HepG2 (cell line): Measurements from ENCODE around the gene MCC. TPM values are rescaled to one million over a fixed set of nuclear protein-coding genes. Genes with fewer than 3 reads are reported as not detected.

Source experiments
- HNRNPLL ChIP-seq: fragments of 200-400 bp; formaldehyde crosslinking; IDR thresholded peaks from 2 replicates; pipeline ENCODE4 v1.6.1; 2017; ENCODE audit warnings: mild to moderate bottlenecking, low read depth, low read length; ENCODE audit not compliant: poor library complexity, severe bottlenecking
- MLLT10 ChIP-seq: sonication (generic); formaldehyde crosslinking; IDR thresholded peaks from 2 replicates; pipeline ENCODE4 v1.4.0; 2020; ENCODE audit warnings: missing genetic modification reagents
- NFIC ChIP-seq: IDR thresholded peaks from 2 replicates; pipeline ENCODE4 v1.6.1; 2012; ENCODE audit warnings: mild to moderate bottlenecking, low read length, inconsistent platforms
- ZMAT3 ChIP-seq: sonication (generic); formaldehyde crosslinking; conservative IDR thresholded peaks from 2 replicates; pipeline ENCODE4 v1.7.0; 2021; ENCODE audit warnings: missing genetic modification reagents
- ZNF230 ChIP-seq: sonication (generic); formaldehyde crosslinking; IDR thresholded peaks from 2 replicates; pipeline ENCODE4 v1.4.0; 2020; ENCODE audit warnings: mild to moderate bottlenecking, missing genetic modification reagents
- polyA plus RNA-seq, 8 experiments: library from polyadenylated mRNA; depleted of rRNA in 3 of 8; stranded (reverse) in 7 of 8; unstranded in 1 of 8; fragments of >200 nt; fragmentation: Illumina TruSeq in 4 of 8; extraction: Trizol in 4 of 8; gene quantifications; 2 replicates each; pipeline versions ENCODE4 v1.2.1 to v1.2.3, GENCODE V29; 2011 to 2016; ENCODE audit warnings: low read depth in 4 of 8, missing spikeins in 1 of 8, mixed read lengths in 1 of 8; ENCODE audit not compliant: insufficient read depth in 1 of 8
- total RNA-seq, 5 experiments: library from RNA; depleted of rRNA; stranded (reverse); fragments of >200 nt; fragmentation: Illumina TruSeq; extraction: Trizol; gene quantifications; 2 replicates each; pipeline ENCODE4 v1.2.3, GENCODE V29; 2016; ENCODE audit warnings: low read depth in 1 of 5
- TF ChIP-seq, protein P1 (sequence below): sonication (generic); formaldehyde crosslinking; conservative IDR thresholded peaks from 2 replicates; pipeline ENCODE4 v1.8.0; 2022; ENCODE audit warnings: mild to moderate bottlenecking, moderate library complexity, missing genetic modification reagents
- TF ChIP-seq, protein P2 (sequence below): IDR thresholded peaks from 2 replicates; pipeline ENCODE4 v1.6.1; 2016; ENCODE audit warnings: control low read depth
- TF ChIP-seq, protein P3 (sequence below): sonication (generic); formaldehyde crosslinking; IDR thresholded peaks from 2 replicates; pipeline ENCODE4 v1.4.0; 2020; ENCODE audit warnings: missing genetic modification reagents
- TF ChIP-seq, protein P4 (sequence below): IDR thresholded peaks from 2 replicates; pipeline ENCODE4 v1.6.1; 2016; ENCODE audit warnings: low read depth
- TF ChIP-seq, protein P5 (sequence below): sonication (generic); formaldehyde crosslinking; IDR thresholded peaks from 2 replicates; pipeline ENCODE4 v1.5.0; 2020; ENCODE audit warnings: mild to moderate bottlenecking, missing genetic modification reagents
- TF ChIP-seq, protein P6 (sequence below): sonication (generic); formaldehyde crosslinking; IDR thresholded peaks from 2 replicates; pipeline ENCODE4 v1.4.0; 2020; ENCODE audit warnings: mild to moderate bottlenecking, missing genetic modification reagents

Gene MCC
- total and polyA plus RNA-seq, 2 of the 13 experiments (the other 11 are each of a cell fraction or from before 2014, with no cell fraction given) = 0.55 to 2.4 TPM

DNA sequence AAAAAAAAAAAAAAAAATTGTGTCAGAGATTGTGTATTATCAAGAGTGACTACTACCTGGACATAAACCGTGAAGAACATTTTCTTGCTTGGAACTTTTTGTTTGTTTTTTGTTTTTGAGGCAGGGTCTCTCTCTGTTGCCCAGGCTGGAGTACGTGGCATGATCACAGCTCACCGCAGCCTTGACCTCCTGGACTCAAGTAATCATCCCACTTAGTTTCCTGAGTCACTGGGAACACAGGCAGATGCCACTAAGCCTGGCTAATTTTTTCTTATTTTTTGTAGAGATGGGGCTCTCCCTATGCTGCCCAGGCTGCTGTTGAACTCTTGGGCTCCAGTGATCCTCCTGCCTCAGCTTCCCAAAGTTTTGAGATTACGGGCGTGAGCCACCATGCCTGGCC lies 485.8 kb downstream of the MCC start (continued):
- TF ChIP-seq, protein P1, sequence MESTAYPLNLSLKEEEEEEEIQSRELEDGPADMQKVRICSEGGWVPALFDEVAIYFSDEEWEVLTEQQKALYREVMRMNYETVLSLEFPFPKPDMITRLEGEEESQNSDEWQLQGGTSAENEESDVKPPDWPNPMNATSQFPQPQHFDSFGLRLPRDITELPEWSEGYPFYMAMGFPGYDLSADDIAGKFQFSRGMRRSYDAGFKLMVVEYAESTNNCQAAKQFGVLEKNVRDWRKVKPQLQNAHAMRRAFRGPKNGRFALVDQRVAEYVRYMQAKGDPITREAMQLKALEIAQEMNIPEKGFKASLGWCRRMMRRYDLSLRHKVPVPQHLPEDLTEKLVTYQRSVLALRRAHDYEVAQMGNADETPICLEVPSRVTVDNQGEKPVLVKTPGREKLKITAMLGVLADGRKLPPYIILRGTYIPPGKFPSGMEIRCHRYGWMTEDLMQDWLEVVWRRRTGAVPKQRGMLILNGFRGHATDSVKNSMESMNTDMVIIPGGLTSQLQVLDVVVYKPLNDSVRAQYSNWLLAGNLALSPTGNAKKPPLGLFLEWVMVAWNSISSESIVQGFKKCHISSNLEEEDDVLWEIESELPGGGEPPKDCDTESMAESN (CRISPR knock-in tag) = no peak
- TF ChIP-seq, protein P2, sequence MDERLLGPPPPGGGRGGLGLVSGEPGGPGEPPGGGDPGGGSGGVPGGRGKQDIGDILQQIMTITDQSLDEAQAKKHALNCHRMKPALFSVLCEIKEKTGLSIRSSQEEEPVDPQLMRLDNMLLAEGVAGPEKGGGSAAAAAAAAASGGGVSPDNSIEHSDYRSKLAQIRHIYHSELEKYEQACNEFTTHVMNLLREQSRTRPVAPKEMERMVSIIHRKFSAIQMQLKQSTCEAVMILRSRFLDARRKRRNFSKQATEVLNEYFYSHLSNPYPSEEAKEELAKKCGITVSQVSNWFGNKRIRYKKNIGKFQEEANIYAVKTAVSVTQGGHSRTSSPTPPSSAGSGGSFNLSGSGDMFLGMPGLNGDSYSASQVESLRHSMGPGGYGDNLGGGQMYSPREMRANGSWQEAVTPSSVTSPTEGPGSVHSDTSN = no peak
- no peak for TF ChIP-seq MLLT10 (CRISPR knock-in tag)
- TF ChIP-seq HNRNPLL = no peak
- TF ChIP-seq NFIC = no peak; the same call in 1 of the 2 replicates
- TF ChIP-seq, protein P3, sequence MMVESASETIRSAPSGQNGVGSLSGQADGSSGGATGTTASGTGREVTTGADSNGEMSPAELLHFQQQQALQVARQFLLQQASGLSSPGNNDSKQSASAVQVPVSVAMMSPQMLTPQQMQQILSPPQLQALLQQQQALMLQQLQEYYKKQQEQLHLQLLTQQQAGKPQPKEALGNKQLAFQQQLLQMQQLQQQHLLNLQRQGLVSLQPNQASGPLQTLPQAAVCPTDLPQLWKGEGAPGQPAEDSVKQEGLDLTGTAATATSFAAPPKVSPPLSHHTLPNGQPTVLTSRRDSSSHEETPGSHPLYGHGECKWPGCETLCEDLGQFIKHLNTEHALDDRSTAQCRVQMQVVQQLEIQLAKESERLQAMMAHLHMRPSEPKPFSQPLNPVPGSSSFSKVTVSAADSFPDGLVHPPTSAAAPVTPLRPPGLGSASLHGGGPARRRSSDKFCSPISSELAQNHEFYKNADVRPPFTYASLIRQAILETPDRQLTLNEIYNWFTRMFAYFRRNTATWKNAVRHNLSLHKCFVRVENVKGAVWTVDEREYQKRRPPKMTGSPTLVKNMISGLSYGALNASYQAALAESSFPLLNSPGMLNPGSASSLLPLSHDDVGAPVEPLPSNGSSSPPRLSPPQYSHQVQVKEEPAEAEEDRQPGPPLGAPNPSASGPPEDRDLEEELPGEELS (CRISPR knock-in tag) = no peak
- TF ChIP-seq ZNF230 (CRISPR knock-in tag) = no peak
- TF ChIP-seq, protein P4, sequence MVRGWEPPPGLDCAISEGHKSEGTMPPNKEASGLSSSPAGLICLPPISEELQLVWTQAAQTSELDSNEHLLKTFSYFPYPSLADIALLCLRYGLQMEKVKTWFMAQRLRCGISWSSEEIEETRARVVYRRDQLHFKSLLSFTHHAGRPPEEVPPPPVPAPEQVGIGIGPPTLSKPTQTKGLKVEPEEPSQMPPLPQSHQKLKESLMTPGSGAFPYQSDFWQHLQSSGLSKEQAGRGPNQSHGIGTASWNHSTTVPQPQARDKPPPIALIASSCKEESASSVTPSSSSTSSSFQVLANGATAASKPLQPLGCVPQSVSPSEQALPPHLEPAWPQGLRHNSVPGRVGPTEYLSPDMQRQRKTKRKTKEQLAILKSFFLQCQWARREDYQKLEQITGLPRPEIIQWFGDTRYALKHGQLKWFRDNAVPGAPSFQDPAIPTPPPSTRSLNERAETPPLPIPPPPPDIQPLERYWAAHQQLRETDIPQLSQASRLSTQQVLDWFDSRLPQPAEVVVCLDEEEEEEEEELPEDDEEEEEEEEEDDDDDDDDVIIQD (CRISPR knock-in tag) = 0 out of 2 replicates have a peak, but pooled peaks have one; percentile 23
- TF ChIP-seq, protein P5, sequence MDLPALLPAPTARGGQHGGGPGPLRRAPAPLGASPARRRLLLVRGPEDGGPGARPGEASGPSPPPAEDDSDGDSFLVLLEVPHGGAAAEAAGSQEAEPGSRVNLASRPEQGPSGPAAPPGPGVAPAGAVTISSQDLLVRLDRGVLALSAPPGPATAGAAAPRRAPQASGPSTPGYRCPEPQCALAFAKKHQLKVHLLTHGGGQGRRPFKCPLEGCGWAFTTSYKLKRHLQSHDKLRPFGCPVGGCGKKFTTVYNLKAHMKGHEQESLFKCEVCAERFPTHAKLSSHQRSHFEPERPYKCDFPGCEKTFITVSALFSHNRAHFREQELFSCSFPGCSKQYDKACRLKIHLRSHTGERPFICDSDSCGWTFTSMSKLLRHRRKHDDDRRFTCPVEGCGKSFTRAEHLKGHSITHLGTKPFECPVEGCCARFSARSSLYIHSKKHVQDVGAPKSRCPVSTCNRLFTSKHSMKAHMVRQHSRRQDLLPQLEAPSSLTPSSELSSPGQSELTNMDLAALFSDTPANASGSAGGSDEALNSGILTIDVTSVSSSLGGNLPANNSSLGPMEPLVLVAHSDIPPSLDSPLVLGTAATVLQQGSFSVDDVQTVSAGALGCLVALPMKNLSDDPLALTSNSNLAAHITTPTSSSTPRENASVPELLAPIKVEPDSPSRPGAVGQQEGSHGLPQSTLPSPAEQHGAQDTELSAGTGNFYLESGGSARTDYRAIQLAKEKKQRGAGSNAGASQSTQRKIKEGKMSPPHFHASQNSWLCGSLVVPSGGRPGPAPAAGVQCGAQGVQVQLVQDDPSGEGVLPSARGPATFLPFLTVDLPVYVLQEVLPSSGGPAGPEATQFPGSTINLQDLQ (CRISPR knock-in tag) = no peak
- TF ChIP-seq, protein P6, sequence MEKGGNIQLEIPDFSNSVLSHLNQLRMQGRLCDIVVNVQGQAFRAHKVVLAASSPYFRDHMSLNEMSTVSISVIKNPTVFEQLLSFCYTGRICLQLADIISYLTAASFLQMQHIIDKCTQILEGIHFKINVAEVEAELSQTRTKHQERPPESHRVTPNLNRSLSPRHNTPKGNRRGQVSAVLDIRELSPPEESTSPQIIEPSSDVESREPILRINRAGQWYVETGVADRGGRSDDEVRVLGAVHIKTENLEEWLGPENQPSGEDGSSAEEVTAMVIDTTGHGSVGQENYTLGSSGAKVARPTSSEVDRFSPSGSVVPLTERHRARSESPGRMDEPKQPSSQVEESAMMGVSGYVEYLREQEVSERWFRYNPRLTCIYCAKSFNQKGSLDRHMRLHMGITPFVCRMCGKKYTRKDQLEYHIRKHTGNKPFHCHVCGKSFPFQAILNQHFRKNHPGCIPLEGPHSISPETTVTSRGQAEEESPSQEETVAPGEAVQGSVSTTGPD (CRISPR knock-in tag) = no peak
- TF ChIP-seq ZMAT3 (CRISPR knock-in tag) = no peak
